Lung (tissue), 12 donors: ENCODE data around the gene HES3. TPM values are rescaled to one million over a fixed set of nuclear protein-coding genes. Genes with fewer than 3 reads are reported as not detected.

ENCODE experiments used
- ATAC-seq: fragments of 200-7000 bp; cut with Tn5 transposase; one replicate; pipeline ENCODE4 v1.9.1; 2020; ENCODE audit warnings: moderate number of reproducible peaks; ENCODE audit not compliant: insufficient read depth, low FRiP score
- DNase-seq, 3 donors: peaks; one replicate each; pipeline ENCODE4 v3.0.0-alpha.2; 2013 to 2017
- H3K27ac ChIP-seq, 2 donors: one replicate each; pipeline ENCODE4 v1.5.1; 2013; ENCODE audit warnings: mild to moderate bottlenecking in 2 of 2, moderate library complexity in 2 of 2, control low read depth in 1 of 2, inconsistent platforms in 1 of 2, low read depth in 1 of 2, low read length in 1 of 2
- H3K27me3 ChIP-seq, 3 donors: one replicate each; pipeline ENCODE4 v1.5.1; 2013; ENCODE audit warnings: low read length in 2 of 3; ENCODE audit not compliant: control insufficient read depth in 3 of 3, insufficient read depth in 3 of 3
- H3K36me3 ChIP-seq, 4 donors: one replicate each; pipeline ENCODE4 v1.5.1; 2013; ENCODE audit warnings: low read length in 4 of 4, mild to moderate bottlenecking in 1 of 4, moderate library complexity in 1 of 4; ENCODE audit not compliant: control insufficient read depth in 4 of 4, insufficient read depth in 4 of 4
- H3K4me1 ChIP-seq, 5 donors: one replicate each; pipeline ENCODE4 v1.5.1; 2013; ENCODE audit warnings: low read length in 5 of 5, mild to moderate bottlenecking in 2 of 5, moderate library complexity in 1 of 5; ENCODE audit not compliant: control insufficient read depth in 5 of 5, insufficient read depth in 5 of 5
- H3K4me3 ChIP-seq: one replicate; pipeline ENCODE4 v1.5.1; 2013; ENCODE audit warnings: mild to moderate bottlenecking, control low read depth, moderate library complexity
- H3K9ac ChIP-seq, 2 donors: one replicate each; pipeline ENCODE4 v1.5.1; 2013; ENCODE audit warnings: low read length in 2 of 2, control low read depth in 1 of 2; ENCODE audit not compliant: insufficient read depth in 1 of 2
- H3K9me3 ChIP-seq, 4 donors: one replicate each; pipeline ENCODE4 v1.5.1; 2013; ENCODE audit warnings: low read length in 3 of 4, mild to moderate bottlenecking in 1 of 4, moderate library complexity in 1 of 4; ENCODE audit not compliant: control insufficient read depth in 4 of 4, insufficient read depth in 3 of 4
- WGBS, 2 donors: extraction: QIAGEN DNeasy Blood & Tissue Kit; methylation state at CpG; one replicate each; pipeline ENCODE4 v1.1.7; 2013; 5-methylcytosine and 5-hydroxymethylcytosine counted together
- polyA plus RNA-seq, 2 donors: library from polyadenylated mRNA; stranded (reverse); fragments of 200-250 nt; gene quantifications; one replicate each; pipeline ENCODE4 v1.2.1, GENCODE V29; 2013
- total RNA-seq, 2 donors: library from RNA; depleted of rRNA in 1 of 2; stranded (reverse); fragments of >200 nt in 1 of 2; gene quantifications; one replicate each; pipeline ENCODE4 v1.2.1, GENCODE V29; 2014 to 2021
- TF ChIP-seq, protein P1 (sequence below): IDR thresholded peaks from 2 replicates; pipeline ENCODE4 v1.5.1; 2012; ENCODE audit warnings: mild to moderate bottlenecking; ENCODE audit errors: control extremely low read depth, extremely low read depth
- donor health status: control.
- donor health status: control.
- donor health status: Bipolar disorder and iron deficiency.
- donor health status: healthy.
- donor health status: DM: yes; HTN: yes; CAD: no.

The HES3 gene
- total and polyA plus RNA-seq, 4 donors: not detected

DNA sequence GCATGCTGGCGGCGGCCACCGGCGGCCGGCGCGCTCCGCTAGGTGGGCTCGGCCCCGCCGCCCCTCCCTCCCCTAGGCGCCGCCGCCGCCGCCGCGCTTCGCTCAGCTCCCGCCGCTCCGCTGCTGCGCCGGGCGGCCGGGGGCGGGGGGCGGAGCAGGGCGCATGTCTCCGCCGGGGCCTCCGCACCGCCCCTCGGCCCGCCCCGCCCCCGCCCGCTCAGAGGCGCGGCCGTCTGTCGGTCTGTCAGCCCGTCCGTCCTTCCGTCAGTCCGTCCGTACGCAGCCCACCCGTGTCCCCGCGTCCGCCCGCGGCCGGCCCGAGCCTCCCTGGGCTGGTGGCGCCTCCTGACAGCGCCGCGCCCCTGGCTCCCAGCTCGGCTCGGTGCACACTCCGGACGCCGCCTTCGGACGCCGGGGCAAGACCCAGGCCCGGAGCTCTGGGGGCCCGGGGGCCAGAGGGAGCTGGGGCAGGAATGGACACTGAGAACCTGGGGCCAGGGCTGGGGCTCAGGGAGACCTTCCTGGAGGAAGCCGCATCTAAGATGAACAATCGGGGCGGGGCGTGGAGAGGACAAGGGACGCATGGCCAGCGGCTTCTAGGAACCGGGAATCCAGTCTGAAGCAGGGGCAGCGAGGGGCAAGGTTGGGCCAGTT lies 17.1 kb downstream of the HES3 start, which contains the start of gene GPR153:
Gene GPR153, minus strand, starts transcription at position 138 of the 654 bp plus-strand sequence. CDS start 6,193 bp downstream, outside the sequence.
- H3K27ac ChIP-seq: no peak within 1 kb of the TSS

DNA sequence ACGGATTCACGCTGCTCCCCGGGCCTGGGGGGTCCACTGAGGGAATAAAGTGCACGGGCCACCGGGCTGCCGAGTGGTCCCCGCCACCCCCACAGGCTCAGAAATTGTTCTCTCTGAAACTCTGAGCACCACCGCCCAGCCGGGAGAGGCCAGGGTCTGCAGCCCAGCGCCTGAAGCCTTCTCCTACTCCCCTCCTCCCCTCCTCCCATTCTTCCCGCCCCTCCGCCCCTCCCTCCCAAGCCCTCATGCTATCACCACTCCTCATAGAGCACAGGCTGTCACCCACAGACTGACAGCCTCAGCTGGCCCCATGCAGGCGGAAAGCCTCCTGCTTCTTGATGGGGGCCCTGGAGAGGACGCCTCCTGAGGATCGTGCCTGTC lies 17.6 kb downstream of the HES3 start:
- Histone ChIP-seq H3K4me1 (peaks cover 0 to 60% (median 42%) of the 10 kb centered on the region in 5 donors), H3K36me3 (no peaks in the 10 kb centered on the region), H3K9ac (no peak overlapping the region), H3K27me3 (peaks cover 0 to 4% (median 0%) of the 10 kb centered on the region in 3 donors), H3K27ac (no peak overlapping the region), H3K4me3 (no peak overlapping the region), H3K9me3 (no peaks in the 10 kb centered on the region)
- TF ChIP-seq, protein P1, sequence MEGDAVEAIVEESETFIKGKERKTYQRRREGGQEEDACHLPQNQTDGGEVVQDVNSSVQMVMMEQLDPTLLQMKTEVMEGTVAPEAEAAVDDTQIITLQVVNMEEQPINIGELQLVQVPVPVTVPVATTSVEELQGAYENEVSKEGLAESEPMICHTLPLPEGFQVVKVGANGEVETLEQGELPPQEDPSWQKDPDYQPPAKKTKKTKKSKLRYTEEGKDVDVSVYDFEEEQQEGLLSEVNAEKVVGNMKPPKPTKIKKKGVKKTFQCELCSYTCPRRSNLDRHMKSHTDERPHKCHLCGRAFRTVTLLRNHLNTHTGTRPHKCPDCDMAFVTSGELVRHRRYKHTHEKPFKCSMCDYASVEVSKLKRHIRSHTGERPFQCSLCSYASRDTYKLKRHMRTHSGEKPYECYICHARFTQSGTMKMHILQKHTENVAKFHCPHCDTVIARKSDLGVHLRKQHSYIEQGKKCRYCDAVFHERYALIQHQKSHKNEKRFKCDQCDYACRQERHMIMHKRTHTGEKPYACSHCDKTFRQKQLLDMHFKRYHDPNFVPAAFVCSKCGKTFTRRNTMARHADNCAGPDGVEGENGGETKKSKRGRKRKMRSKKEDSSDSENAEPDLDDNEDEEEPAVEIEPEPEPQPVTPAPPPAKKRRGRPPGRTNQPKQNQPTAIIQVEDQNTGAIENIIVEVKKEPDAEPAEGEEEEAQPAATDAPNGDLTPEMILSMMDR: no peak
- WGBS, 2 donors: 13 to 18% methylated on average over 12 to 15 of the region's 15 CpGs
- no peak for ATAC-seq
- peak; percentile 60 to 69 (median 68) for DNase-seq

More for the DNA sequence above, 17.1 kb downstream of the HES3 start, which contains the start of gene GPR153:
- H3K36me3 ChIP-seq: no peaks in the 10 kb centered on the region
- TF ChIP-seq, protein P1: no peak
- WGBS, 2 donors: 1 to 2% methylated on average over 52 to 78 of the region's 78 CpGs
- H3K4me3 ChIP-seq: peak within 1 kb of the TSS; percentile 45
- H3K9me3 ChIP-seq: no peaks in the 10 kb centered on the region
- H3K27me3 ChIP-seq: peaks cover 0 to 4% (median 0%) of the 10 kb centered on the region in 3 donors
- no peak within 1 kb of the TSS for H3K9ac ChIP-seq
- peaks cover 0 to 55% (median 36%) of the 10 kb centered on the region in 5 donors for H3K4me1 ChIP-seq
- ATAC-seq: peak; percentile 61
- peak in 1 of 3 donors; percentile 49 for DNase-seq

DNA sequence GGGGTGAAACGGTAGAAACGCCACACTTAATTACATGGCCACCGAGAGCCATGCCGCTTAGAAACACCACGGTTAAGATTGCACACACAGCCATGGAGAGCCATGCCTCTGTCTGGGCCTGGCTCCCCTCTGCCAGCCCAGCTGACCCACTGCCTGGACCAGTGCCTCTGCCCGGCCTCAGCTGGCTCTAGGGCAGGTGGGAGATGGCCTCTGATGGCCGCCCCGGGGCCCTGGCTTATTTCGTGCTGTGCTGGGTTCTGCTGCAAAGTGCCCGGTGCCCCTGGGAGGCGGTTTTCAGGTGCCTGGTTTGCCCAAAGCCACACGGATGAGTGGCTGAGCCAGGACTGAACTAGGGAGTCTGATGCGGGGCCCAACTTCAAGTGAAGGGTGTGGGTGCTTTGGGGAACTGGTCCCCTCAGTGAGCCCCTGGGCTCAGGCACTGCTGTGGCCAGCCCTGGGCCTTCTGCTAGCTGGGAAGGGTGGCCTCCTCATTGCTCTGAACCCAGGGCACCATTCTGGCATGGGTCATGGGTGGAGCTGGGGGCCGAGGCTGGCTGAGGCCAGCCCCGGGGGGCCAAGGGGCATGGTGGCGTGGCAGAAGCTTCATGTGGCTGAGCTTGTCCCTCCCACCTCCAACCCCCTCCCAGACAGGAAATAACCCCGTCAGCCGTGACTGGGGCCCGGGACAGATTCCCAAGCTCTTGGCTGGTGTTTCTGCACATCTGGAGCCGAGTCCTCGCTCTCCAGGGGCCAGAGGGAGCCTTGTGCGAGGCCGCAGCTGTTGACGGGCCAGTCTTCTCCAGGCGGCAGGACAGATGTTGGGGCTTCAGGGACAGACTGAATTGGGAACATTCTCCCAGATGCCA lies 18.8 kb downstream of the HES3 start:
- H3K36me3 ChIP-seq: no peaks in the 10 kb centered on the region
- H3K27me3 ChIP-seq: peaks cover 0 to 4% (median 0%) of the 10 kb centered on the region in 3 donors
- 73% methylated on average over 24 to 25 of the region's 25 CpGs for WGBS, 2 donors
- H3K4me1 ChIP-seq: peaks cover 0 to 70% (median 43%) of the 10 kb centered on the region in 5 donors
- H3K9me3 ChIP-seq: no peaks in the 10 kb centered on the region
- H3K9ac ChIP-seq: no peak overlapping the region
- H3K4me3 ChIP-seq: no peak overlapping the region
- TF ChIP-seq, protein P1: no peak
- ATAC-seq (no peak), DNase-seq (peak; percentile 94 to 95 (median 94))
- peak overlapping the region in 1 of 2 donors; percentile 2 for H3K27ac ChIP-seq
